Stimulated activated CD4-positive, alpha-beta T cell treated with anti-CD3 and anti-CD28 coated beads, Interleukin-2, amount 100 ng/mL, for 24 hours (primary cell): Measurements from ENCODE around the gene TLK2.

Experiments
- DNase-seq, 2 donors: peaks; one replicate each; pipeline ENCODE4 v3.0.0-alpha.2; 2020

TLK2 gene

GRCh38 chr17:62630365-62631085 is 151.9 kb downstream of the TLK2 start:
- no peak for DNase-seq

GRCh38 chr17:62631086-62631935 is 152.7 kb downstream of the TLK2 start:
- no peak for DNase-seq

GRCh38 chr17:62631936-62632924 is 153.6 kb downstream of the TLK2 start:
- DNase-seq: no peak

GRCh38 chr17:62637809-62638208 is 159.2 kb downstream of the TLK2 start:
- DNase-seq: no peak

GRCh38 chr17:62641153-62641552 is 162.5 kb downstream of the TLK2 start:
- DNase-seq: no peak

- no peak for DNase-seq
Observed at GRCh38 chr17:62641951-62642350, 163.3 kb downstream of the TLK2 start.

- no peak for DNase-seq
Observed at GRCh38 chr17:62643496-62643895, 164.9 kb downstream of the TLK2 start.

- no peak for DNase-seq
Observed at GRCh38 chr17:62644487-62645173, 166.0 kb downstream of the TLK2 start.

GRCh38 chr17:62648251-62648955 is 169.8 kb downstream of the TLK2 start:
- DNase-seq: no peak

GRCh38 chr17:62648956-62649294 is 170.3 kb downstream of the TLK2 start:
- DNase-seq: no peak

- DNase-seq: no peak
Observed at GRCh38 chr17:62649570-62649969, 170.9 kb downstream of the TLK2 start.

GRCh38 chr17:62650587-62650986 is 172.0 kb downstream of the TLK2 start:
- DNase-seq: no peak

- DNase-seq: peak in 1 of 2 donors; percentile 42
Observed at GRCh38 chr17:62652251-62653001, 173.8 kb downstream of the TLK2 start.

- DNase-seq: peak; percentile 91 to 96
Observed at GRCh38 chr17:62653002-62653825, 174.6 kb downstream of the TLK2 start.

GRCh38 chr17:62653826-62654761 is 175.5 kb downstream of the TLK2 start:
- peak; percentile 20 to 32 for DNase-seq

GRCh38 chr17:62655656-62656055 is 177.0 kb downstream of the TLK2 start:
- DNase-seq: no peak

- DNase-seq: no peak
Observed at GRCh38 chr17:62656446-62656845, 177.8 kb downstream of the TLK2 start.

- DNase-seq: no peak
Observed at GRCh38 chr17:62657145-62657665, 178.6 kb downstream of the TLK2 start.

- no peak for DNase-seq
Observed at GRCh38 chr17:62657690-62658089, 179.1 kb downstream of the TLK2 start.
